Smooth muscle cell (in vitro differentiated cells): Measurements from ENCODE around the gene LAX1. TPM values are rescaled to one million over a fixed set of nuclear protein-coding genes. Genes with fewer than 3 reads are reported as not detected.

ENCODE experiments used
- DNase-seq: peaks from one replicate; lab custom pipeline; 2025; ENCODE audit not compliant: unreplicated experiment; lab: John Stamatoyannopoulos, UW
- H2AFZ ChIP-seq: fragments of 200-600 bp; sonication (generic); 2 replicates; pipeline ENCODE4 v1.6.0; 2016; ENCODE audit warnings: antibody characterized with exemption, low read depth, mild to moderate bottlenecking
- H3F3A ChIP-seq: fragments of 200-600 bp; sonication (generic); 2 replicates; pipeline ENCODE4 v1.6.0; 2017; ENCODE audit warnings: antibody characterized with exemption, low read depth
- H3K27ac ChIP-seq: fragments of 200-600 bp; sonication (generic); 2 replicates; pipeline ENCODE4 v1.5.1; 2016; ENCODE audit warnings: low read depth, mild to moderate bottlenecking
- H3K27me3 ChIP-seq: fragments of 200-600 bp; sonication (generic); 2 replicates; pipeline ENCODE4 v1.6.1; 2016; ENCODE audit warnings: low read depth, mild to moderate bottlenecking
- H3K36me3 ChIP-seq: fragments of 200-600 bp; sonication (generic); 2 replicates; pipeline ENCODE4 v1.5.1; 2016; ENCODE audit warnings: low read depth
- H3K4me1 ChIP-seq: fragments of 200-600 bp; sonication (generic); 2 replicates; pipeline ENCODE4 v1.5.1; 2016; ENCODE audit warnings: low read depth
- H3K4me2 ChIP-seq: fragments of 200-600 bp; sonication (generic); 2 replicates; pipeline ENCODE4 v1.6.0; 2016; ENCODE audit warnings: mild to moderate bottlenecking
- H3K4me3 ChIP-seq: fragments of 200-600 bp; sonication (generic); 2 replicates; pipeline ENCODE4 v1.5.1; 2016; ENCODE audit warnings: mild to moderate bottlenecking
- H3K79me2 ChIP-seq: fragments of 200-600 bp; sonication (generic); 2 replicates; pipeline ENCODE4 v1.6.0; 2016; ENCODE audit warnings: low read depth, mild to moderate bottlenecking
- H3K9ac ChIP-seq: fragments of 200-600 bp; sonication (generic); 2 replicates; pipeline ENCODE4 v1.6.0; 2016; ENCODE audit warnings: low read depth
- H3K9me3 ChIP-seq: fragments of 200-600 bp; sonication (generic); replicated peaks from 2 replicates; pipeline ENCODE4 v1.5.1; 2016; ENCODE audit warnings: low read depth
- H4K20me1 ChIP-seq: fragments of 200-600 bp; sonication (generic); 2 replicates; pipeline ENCODE4 v1.6.0; 2016; ENCODE audit warnings: low read depth
- CTCF ChIP-seq: fragments of 200-600 bp; sonication (generic); IDR thresholded peaks from 2 replicates; pipeline ENCODE4 v1.5.1; 2017; ENCODE audit warnings: borderline replicate concordance, mild to moderate bottlenecking, antibody characterized with exemption; ENCODE audit not compliant: insufficient read depth, poor library complexity, severe bottlenecking
- WGBS: methylation state at CpG from one replicate; pipeline ENCODE4 v1.1.7; 2016; ENCODE audit warnings: low lambda C conversion rate; 5-methylcytosine and 5-hydroxymethylcytosine counted together
- polyA plus RNA-seq: library from polyadenylated mRNA; unstranded; fragments of >200 nt; fragmentation: Nextera tagmentation; extraction: Ambion mirVana; gene quantifications from 2 replicates; pipeline ENCODE4 v1.2.1, GENCODE V29; 2016
- total RNA-seq: library from RNA; depleted of rRNA; stranded (reverse); fragments of >200 nt; gene quantifications from 2 replicates; pipeline ENCODE4 v1.2.3, GENCODE V29; 2014

The LAX1 gene
- total and polyA plus RNA-seq, 2 experiments from 2014 or later: 0.27 to 0.36 TPM

- Histone ChIP-seq H3K9ac (no peak overlapping the region), H3K27ac (no peak overlapping the region), H3K36me3 (no peaks in the 10 kb centered on the region), H2AFZ (no peak overlapping the region), H3K27me3 (no peaks in the 10 kb centered on the region), H4K20me1 (no peaks in the 10 kb centered on the region), H3F3A (no peaks in the 10 kb centered on the region), H3K79me2 (no peaks in the 10 kb centered on the region), H3K4me2 (no peak overlapping the region), H3K4me1 (no peaks in the 10 kb centered on the region), H3K4me3 (no peak overlapping the region), H3K9me3 (no peaks in the 10 kb centered on the region)
- DNase-seq: no peak
- TF ChIP-seq CTCF: no peak
- WGBS: 88% methylated on average over 3 of the region's 3 CpGs
These were observed 12.6 kb downstream of the LAX1 start for GRCh38 chr1:203777596-203777995.

GRCh38 chr1:203778146-203778545 is 13.2 kb downstream of the LAX1 start:
- TF ChIP-seq CTCF: no peak
- no peak for DNase-seq
- no peaks in the 10 kb centered on the region for H3K4me1 ChIP-seq

GRCh38 chr1:203778789-203779188 is 13.8 kb downstream of the LAX1 start:
- H3K9ac ChIP-seq: no peak overlapping the region
- no peaks in the 10 kb centered on the region for H3K27me3 ChIP-seq
- H3F3A ChIP-seq: no peaks in the 10 kb centered on the region
- H3K4me2 ChIP-seq: no peak overlapping the region
- H3K79me2 ChIP-seq: no peaks in the 10 kb centered on the region
- no peaks in the 10 kb centered on the region for H3K4me1 ChIP-seq
- no peak overlapping the region for H2AFZ ChIP-seq
- WGBS: 90% methylated on average over 4 of the region's 4 CpGs
- H4K20me1 ChIP-seq: no peaks in the 10 kb centered on the region
- no peaks in the 10 kb centered on the region for H3K9me3 ChIP-seq
- DNase-seq: no peak
- H3K27ac ChIP-seq: no peak overlapping the region
- TF ChIP-seq CTCF: no peak
- H3K4me3 ChIP-seq: no peak overlapping the region
- H3K36me3 ChIP-seq: no peaks in the 10 kb centered on the region

More at GRCh38 chr1:203778146-203778545, 13.2 kb downstream of the LAX1 start:
- Histone ChIP-seq H2AFZ (no peak overlapping the region), H3K27ac (no peak overlapping the region), H3K27me3 (no peaks in the 10 kb centered on the region), H3K79me2 (no peaks in the 10 kb centered on the region), H4K20me1 (no peaks in the 10 kb centered on the region), H3K9ac (no peak overlapping the region), H3K4me2 (no peak overlapping the region), H3K9me3 (no peaks in the 10 kb centered on the region), H3K4me3 (no peak overlapping the region), H3K36me3 (no peaks in the 10 kb centered on the region), H3F3A (no peaks in the 10 kb centered on the region)
- 89% methylated on average over 3 of the region's 3 CpGs for WGBS

GRCh38 chr1:203781962-203782361 is 17.0 kb downstream of the LAX1 start:
- H3K27ac ChIP-seq: no peak overlapping the region
- no peaks in the 10 kb centered on the region for H3F3A ChIP-seq
- no peaks in the 10 kb centered on the region for H3K27me3 ChIP-seq
- H3K36me3 ChIP-seq: no peaks in the 10 kb centered on the region
- no peak overlapping the region for H2AFZ ChIP-seq
- no peak overlapping the region for H3K4me2 ChIP-seq
- H3K9me3 ChIP-seq: no peaks in the 10 kb centered on the region
- H3K9ac ChIP-seq: no peak overlapping the region
- DNase-seq: no peak
- TF ChIP-seq CTCF: no peak
- 94% methylated on average over 7 of the region's 7 CpGs for WGBS
- H4K20me1 ChIP-seq: no peaks in the 10 kb centered on the region
- H3K4me3 ChIP-seq: no peak overlapping the region
- no peaks in the 10 kb centered on the region for H3K79me2 ChIP-seq
- H3K4me1 ChIP-seq: no peaks in the 10 kb centered on the region
